ENCODE results near the gene TADA1. TPM values are rescaled to one million over a fixed set of nuclear protein-coding genes. Genes with fewer than 3 reads are reported as not detected.

The TADA1 gene
- polyA plus RNA-seq, 1 donor (not counting 4 experiments of a cell fraction or from before 2014, with no cell fraction given): 15.0 TPM

DNA sequence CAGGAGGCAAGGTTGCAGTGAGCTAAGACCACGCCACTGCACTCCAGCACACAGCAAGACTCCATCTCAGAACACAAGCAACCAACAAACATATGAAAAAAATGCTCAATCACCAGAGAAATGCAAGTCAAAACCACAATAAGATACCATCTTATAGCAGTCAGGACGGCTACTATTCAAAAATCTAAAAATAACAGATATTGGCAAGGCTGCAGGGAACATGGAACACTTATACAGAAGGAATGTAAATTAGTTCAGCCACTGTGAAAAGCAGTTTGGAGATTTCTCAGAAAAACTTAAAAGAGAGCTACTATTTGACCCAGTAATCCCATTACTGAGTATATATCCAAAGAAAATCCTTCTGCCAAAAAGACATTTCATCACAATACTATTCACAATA, 64.4 kb downstream of the TADA1 start:
- H3K4me1 ChIP-seq (ENCODE audit: control insufficient read depth, extremely low read depth, insufficient read depth, low read length): no peaks in the 10 kb centered on the region
- dilution Hi-C loops (cut with MboI; ENCODE audit: extremely low pct_ligation_motif_present, low sequenced_read_pairs): no loop called here

DNA sequence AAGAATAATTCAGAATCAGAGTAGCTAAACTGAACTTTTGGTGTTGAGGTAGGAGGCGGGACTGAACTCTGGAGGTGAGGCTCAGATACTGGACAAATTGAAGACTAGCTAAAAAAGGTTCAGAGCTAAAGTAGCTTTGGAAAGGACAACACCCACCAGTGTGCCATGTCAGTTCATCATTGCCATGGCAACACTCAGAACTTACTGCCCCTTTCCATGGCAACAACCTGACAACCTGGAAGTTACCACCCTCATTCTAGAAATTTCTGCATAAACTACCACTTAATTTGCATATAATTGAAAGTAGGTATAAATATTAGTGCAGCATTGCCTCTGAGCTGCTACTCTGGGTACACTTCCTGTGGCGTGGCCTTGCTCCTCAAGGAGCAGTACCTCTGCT, 67.1 kb downstream of the TADA1 start:
- dilution Hi-C loops (cut with MboI; ENCODE audit: extremely low pct_ligation_motif_present, low sequenced_read_pairs): no loop called here
- Histone ChIP-seq H3K9me1 (ENCODE audit: control insufficient read depth, extremely low read depth, insufficient read depth, low read length) (no peaks in the 10 kb centered on the region), H3K9ac (ENCODE audit: control insufficient read depth, extremely low read depth, insufficient read depth, low read length) (no peak overlapping the region), H3K27me3 (ENCODE audit: control insufficient read depth, extremely low read depth, insufficient read depth, low read length) (no peaks in the 10 kb centered on the region), H3K4me2 (ENCODE audit: control insufficient read depth, extremely low read depth, insufficient read depth, low read depth, low read length) (no peak overlapping the region), H3K4me3 (ENCODE audit: control insufficient read depth in 2 of 3, extremely low read depth in 1 of 3, insufficient read depth in 2 of 3, low read depth in 1 of 3, low read length in 3 of 3) (no peak overlapping the region), H3K36me3 (ENCODE audit: control insufficient read depth in 2 of 2, extremely low read depth in 1 of 2, insufficient read depth in 2 of 2, low read length in 2 of 2) (no peaks in the 10 kb centered on the region), H4K20me1 (ENCODE audit: control insufficient read depth, extremely low read depth, insufficient read depth, low read length) (no peaks in the 10 kb centered on the region), H3K9me3 (ENCODE audit: control insufficient read depth, low read depth, low read length) (no peaks in the 10 kb centered on the region), H2AFZ (ENCODE audit: control insufficient read depth, low read length) (no peak overlapping the region), H3K27ac (ENCODE audit: control insufficient read depth, insufficient read depth, low read length) (no peak overlapping the region), H3K79me2 (ENCODE audit: control insufficient read depth, insufficient read depth, low read length) (no peaks in the 10 kb centered on the region), H3K4me1 (ENCODE audit: control insufficient read depth, extremely low read depth, insufficient read depth, low read length) (no peaks in the 10 kb centered on the region)
- DNase-seq (ENCODE audit: low read depth, low spot score): no peak
- FAIRE-seq: no peak
- no peak for TF ChIP-seq EZH2 (IDR thresholded peaks at IDR 0.05; ENCODE audit: low read length)
- TF ChIP-seq, protein P1, sequence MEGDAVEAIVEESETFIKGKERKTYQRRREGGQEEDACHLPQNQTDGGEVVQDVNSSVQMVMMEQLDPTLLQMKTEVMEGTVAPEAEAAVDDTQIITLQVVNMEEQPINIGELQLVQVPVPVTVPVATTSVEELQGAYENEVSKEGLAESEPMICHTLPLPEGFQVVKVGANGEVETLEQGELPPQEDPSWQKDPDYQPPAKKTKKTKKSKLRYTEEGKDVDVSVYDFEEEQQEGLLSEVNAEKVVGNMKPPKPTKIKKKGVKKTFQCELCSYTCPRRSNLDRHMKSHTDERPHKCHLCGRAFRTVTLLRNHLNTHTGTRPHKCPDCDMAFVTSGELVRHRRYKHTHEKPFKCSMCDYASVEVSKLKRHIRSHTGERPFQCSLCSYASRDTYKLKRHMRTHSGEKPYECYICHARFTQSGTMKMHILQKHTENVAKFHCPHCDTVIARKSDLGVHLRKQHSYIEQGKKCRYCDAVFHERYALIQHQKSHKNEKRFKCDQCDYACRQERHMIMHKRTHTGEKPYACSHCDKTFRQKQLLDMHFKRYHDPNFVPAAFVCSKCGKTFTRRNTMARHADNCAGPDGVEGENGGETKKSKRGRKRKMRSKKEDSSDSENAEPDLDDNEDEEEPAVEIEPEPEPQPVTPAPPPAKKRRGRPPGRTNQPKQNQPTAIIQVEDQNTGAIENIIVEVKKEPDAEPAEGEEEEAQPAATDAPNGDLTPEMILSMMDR (optimal IDR thresholded peaks at IDR 0.05 in 1 of 3, IDR thresholded peaks at IDR 0.05 in 1 of 3, conservative IDR thresholded peaks at IDR 0.05 in 1 of 3; ENCODE audit: extremely low read depth in 1 of 3, insufficient read depth in 2 of 3, low read length in 3 of 3): no peak

More for the DNA sequence above, 64.4 kb downstream of the TADA1 start:
- no peak for DNase-seq (ENCODE audit: low read depth, low spot score)
- Histone ChIP-seq H3K9me1 (ENCODE audit: control insufficient read depth, extremely low read depth, insufficient read depth, low read length) (no peaks in the 10 kb centered on the region), H3K79me2 (ENCODE audit: control insufficient read depth, insufficient read depth, low read length) (no peaks in the 10 kb centered on the region), H3K27ac (ENCODE audit: control insufficient read depth, insufficient read depth, low read length) (no peak overlapping the region), H3K9ac (ENCODE audit: control insufficient read depth, extremely low read depth, insufficient read depth, low read length) (no peak overlapping the region), H3K4me2 (ENCODE audit: control insufficient read depth, extremely low read depth, insufficient read depth, low read depth, low read length) (no peak overlapping the region), H2AFZ (ENCODE audit: control insufficient read depth, low read length) (no peak overlapping the region), H4K20me1 (ENCODE audit: control insufficient read depth, extremely low read depth, insufficient read depth, low read length) (no peaks in the 10 kb centered on the region), H3K36me3 (ENCODE audit: control insufficient read depth in 2 of 2, extremely low read depth in 1 of 2, insufficient read depth in 2 of 2, low read length in 2 of 2) (no peaks in the 10 kb centered on the region), H3K9me3 (ENCODE audit: control insufficient read depth, low read depth, low read length) (no peaks in the 10 kb centered on the region), H3K27me3 (ENCODE audit: control insufficient read depth, extremely low read depth, insufficient read depth, low read length) (no peaks in the 10 kb centered on the region), H3K4me3 (ENCODE audit: control insufficient read depth in 2 of 3, extremely low read depth in 1 of 3, insufficient read depth in 2 of 3, low read depth in 1 of 3, low read length in 3 of 3) (no peak overlapping the region)
- FAIRE-seq: no peak
- TF ChIP-seq, protein P1 (optimal IDR thresholded peaks at IDR 0.05 in 1 of 3, IDR thresholded peaks at IDR 0.05 in 1 of 3, conservative IDR thresholded peaks at IDR 0.05 in 1 of 3; ENCODE audit: extremely low read depth in 1 of 3, insufficient read depth in 2 of 3, low read length in 3 of 3): no peak
- no peak for TF ChIP-seq EZH2 (IDR thresholded peaks at IDR 0.05; ENCODE audit: low read length)

Other genes with a start within 250 kb of the TADA1 start
- gene POGK, start 36.8 kb downstream of the TADA1 start, polyA plus RNA-seq: 11.6 to 21.6 TPM (median 14.7 TPM) in 3 replicates
- not detected in 3 replicates for gene ILDR2, start 99.3 kb upstream of the TADA1 start, polyA plus RNA-seq
- gene MAEL, start 113.0 kb upstream of the TADA1 start, polyA plus RNA-seq: not detected in 3 replicates
- not detected in 3 replicates for gene GPA33, start 214.1 kb upstream of the TADA1 start, polyA plus RNA-seq
- gene STYXL2, start 217.8 kb upstream of the TADA1 start, polyA plus RNA-seq: not detected in 3 replicates

Measured in keratinocyte (primary cell).